GM12892 (cell line): ENCODE measurements around the gene THBS2.

Source experiments
- DNase-seq: peaks from one replicate; pipeline ENCODE4 v3.0.0; 2011; ENCODE audit not compliant: insufficient read length
- FAIRE-seq: peaks from 2 replicates; lab custom pipeline; 2011; peaks lifted over from hg19 to GRCh38; lab: Jason Lieb, UNC
- POLR2A ChIP-seq: IDR thresholded peaks from 2 replicates; pipeline ENCODE4 v1.6.1; 2011; ENCODE audit warnings: low read depth, low read length, control low read depth
- POLR2AphosphoS5 ChIP-seq: IDR thresholded peaks from 2 replicates; pipeline ENCODE4 v1.6.1; 2011; ENCODE audit warnings: low read depth, low read length, control low read depth
- TAF1 ChIP-seq: IDR thresholded peaks from 2 replicates; pipeline ENCODE4 v1.6.1; 2011; ENCODE audit warnings: low read depth, mild to moderate bottlenecking, control low read depth, low read length, borderline replicate concordance

Gene THBS2

DNA sequence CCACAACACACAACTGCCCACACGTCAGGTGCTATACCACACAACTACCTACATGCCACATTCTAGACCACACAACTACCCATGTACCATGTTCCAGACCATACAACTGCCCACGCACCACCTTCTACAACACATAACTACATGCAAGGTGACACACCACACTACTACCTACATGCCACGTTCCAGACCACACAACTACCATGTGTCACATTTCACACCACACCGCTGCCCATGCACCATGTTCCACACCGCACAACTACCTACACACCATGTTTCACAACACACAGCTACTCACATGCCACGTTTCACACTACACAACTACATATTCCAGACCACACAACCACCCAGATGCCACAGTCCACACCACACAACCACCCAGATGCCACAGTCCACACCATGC lies 19.8 kb downstream of the THBS2 start:
- TF ChIP-seq POLR2AphosphoS5: no peak
- no peak for TF ChIP-seq POLR2A
- no peak for TF ChIP-seq TAF1
- DNase-seq (no peak), FAIRE-seq (no peak)

- FAIRE-seq: no peak
- no peak for TF ChIP-seq POLR2A
- no peak for TF ChIP-seq TAF1
- no peak for TF ChIP-seq POLR2AphosphoS5
- no peak for DNase-seq
These were observed 20.5 kb downstream of the THBS2 start for GRCh38 chr6:169233181-169233580.

DNA sequence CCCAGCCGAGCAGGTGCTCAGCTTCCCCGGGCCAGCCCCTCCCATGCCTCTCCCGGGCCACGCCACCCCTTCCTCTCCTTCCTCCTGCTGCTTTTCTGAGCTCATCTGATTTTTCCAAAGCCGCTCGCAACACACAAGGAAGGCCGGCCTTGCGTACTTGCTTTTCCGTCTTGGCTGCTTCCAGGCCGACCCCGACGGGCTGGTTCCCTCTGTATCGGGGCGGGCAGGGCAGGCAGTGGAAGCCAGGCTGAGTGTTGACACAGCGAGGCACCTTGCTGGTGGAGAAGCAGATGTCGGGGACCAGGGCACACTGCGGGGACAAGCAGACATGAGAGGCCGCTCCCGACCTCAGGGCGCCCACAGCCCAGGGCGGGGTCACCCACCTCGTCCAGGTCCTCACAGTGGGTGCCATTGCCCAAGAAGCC lies 21.1 kb downstream of the THBS2 start:
- no peak for TF ChIP-seq POLR2A
- no peak for TF ChIP-seq TAF1
- TF ChIP-seq POLR2AphosphoS5: no peak
- FAIRE-seq: no peak
- DNase-seq: no peak

GRCh38 chr6:169231790-169232506 lies 21.7 kb downstream of the THBS2 start:
- DNase-seq: no peak
- FAIRE-seq: no peak
- no peak for TF ChIP-seq TAF1
- no peak for TF ChIP-seq POLR2AphosphoS5
- TF ChIP-seq POLR2A: no peak

GRCh38 chr6:169230946-169231789 lies 22.5 kb downstream of the THBS2 start:
- TF ChIP-seq TAF1: no peak
- no peak for TF ChIP-seq POLR2AphosphoS5
- TF ChIP-seq POLR2A: no peak
- FAIRE-seq: no peak
- DNase-seq: no peak

DNA sequence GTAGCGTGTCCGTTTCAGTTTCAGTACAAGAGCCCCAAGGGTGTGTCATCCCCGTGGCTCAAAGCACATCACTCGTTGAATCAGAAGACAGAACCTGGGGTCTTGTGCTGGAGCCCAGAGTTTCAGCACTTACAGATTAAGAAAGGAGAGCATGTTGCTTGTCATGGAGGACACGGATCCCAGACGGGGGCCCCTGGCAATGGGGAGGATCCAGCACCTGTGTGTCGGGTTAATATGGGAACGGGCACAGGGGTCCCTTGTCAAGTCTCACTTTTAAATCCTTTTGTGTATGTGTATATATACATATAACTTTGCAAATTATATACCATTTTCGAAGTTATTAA lies 23.4 kb downstream of the THBS2 start:
- TF ChIP-seq POLR2AphosphoS5 (no peak), TAF1 (no peak), POLR2A (no peak)
- DNase-seq: no peak
- no peak for FAIRE-seq

- FAIRE-seq (no peak), DNase-seq (no peak)
- TF ChIP-seq POLR2A (no peak), POLR2AphosphoS5 (no peak), TAF1 (no peak)
These were observed 23.9 kb downstream of the THBS2 start for GRCh38 chr6:169229615-169230321.

DNA sequence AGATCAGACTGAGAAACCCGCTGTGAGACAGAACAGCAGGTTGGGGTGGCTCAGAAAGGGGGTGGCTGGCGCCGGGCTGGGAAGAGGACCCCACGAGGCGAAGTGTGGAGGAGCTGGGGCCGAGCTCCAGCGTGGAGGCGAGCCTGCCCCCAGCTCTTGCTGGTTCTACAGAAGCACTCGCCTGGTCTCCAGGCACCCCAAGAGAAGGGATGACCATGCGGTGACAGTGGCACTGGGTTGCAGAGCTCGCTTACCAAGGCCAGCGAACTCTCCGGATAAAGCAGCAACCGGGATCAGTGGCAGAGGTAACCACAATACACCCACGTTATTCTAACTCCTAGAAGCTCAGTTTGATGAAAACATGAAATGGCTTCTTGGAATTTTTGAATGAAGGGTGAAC lies 26.5 kb downstream of the THBS2 start:
- no peak for DNase-seq
- TF ChIP-seq TAF1 (no peak), POLR2A (no peak), POLR2AphosphoS5 (no peak)
- FAIRE-seq: no peak

DNA sequence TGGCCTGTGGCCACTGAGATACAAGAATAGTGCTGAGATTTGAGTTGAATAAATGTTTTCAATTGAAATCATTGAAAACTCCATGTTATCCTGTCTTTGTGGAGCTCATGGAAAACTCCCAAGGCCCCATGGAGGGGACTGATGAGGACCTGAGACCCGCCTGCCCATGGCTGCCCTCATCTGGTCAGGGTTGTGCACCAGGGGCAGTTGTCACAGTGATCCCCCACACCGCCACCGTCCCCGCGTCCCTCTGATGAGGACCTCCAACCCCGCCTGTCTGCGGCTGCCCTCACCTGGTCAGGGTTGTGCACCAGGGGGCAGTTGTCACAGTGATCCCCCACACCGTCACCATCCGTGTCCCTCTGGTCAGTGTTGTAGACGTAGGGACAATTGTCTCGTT lies 27.8 kb downstream of the THBS2 start:
- FAIRE-seq: no peak
- TF ChIP-seq POLR2AphosphoS5 (no peak), POLR2A (no peak), TAF1 (no peak)
- no peak for DNase-seq

DNA sequence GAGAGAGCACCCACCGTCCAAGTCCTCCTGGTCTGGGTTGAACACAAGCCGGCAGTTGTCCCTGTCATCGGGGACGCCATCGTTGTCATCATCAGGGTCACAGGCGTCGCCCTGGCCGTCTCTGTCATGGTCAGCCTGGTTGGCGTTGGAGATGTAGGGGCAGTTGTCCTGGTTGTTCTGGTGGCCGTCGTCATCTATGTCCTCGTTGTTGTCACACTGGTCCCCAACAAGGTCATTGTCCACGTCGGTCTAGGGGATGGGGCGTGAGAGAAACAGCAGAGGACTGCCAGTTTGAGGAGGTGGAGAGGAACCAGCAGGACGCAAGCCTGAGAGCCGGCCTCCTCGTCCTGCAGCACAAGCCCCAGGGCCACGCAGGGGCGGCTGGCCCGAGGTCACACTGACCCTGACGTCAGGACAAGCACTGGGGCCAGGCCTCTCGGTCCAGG lies 28.5 kb downstream of the THBS2 start:
- DNase-seq (no peak), FAIRE-seq (no peak)
- no peak for TF ChIP-seq POLR2A
- TF ChIP-seq TAF1: no peak
- TF ChIP-seq POLR2AphosphoS5: no peak

DNA sequence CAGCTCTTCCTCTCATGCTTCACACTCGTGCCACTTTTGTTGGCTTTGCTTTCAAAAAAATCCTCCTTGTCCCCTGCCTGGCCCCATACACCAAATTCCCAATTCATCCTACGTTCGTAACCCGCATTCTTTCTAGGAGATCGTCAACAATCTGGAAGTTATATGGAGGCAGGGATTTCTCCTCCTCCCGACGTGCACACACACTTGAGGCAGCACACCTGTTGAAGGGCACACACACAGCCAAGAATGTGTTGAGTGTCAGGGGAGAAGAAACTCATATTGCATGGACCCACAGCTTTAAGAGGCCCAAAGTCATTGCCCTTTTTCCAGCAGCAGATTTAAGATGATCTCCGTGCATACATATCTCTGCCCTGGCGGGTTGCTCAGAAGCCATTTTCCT lies 28.9 kb downstream of the THBS2 start:
- FAIRE-seq: no peak
- TF ChIP-seq TAF1 (no peak), POLR2A (no peak), POLR2AphosphoS5 (no peak)
- DNase-seq: no peak
